SK-N-MC (cell line): ENCODE results near the gene GRM7.

ENCODE experiments used
- EZH2 ChIP-seq: fragments of 200-600 bp; sonication (generic); IDR thresholded peaks from one replicate; pipeline ENCODE4 v1.6.1; 2017; ENCODE audit warnings: antibody characterized with exemption
- POLR2AphosphoS5 ChIP-seq: IDR thresholded peaks from 2 replicates; pipeline ENCODE4 v1.6.1; 2012; ENCODE audit warnings: mild to moderate bottlenecking, low read depth, low read length, borderline replicate concordance

- TF ChIP-seq POLR2AphosphoS5 (no peak), EZH2 (no peak)
These were observed 154.9 kb downstream of the GRM7 start for GRCh38 chr3:7015683-7016440.
